HEK293T (cell line): ENCODE measurements around the gene DLX3.

Source experiments
- FOXA1 ChIP-seq: fragments of 450-650 bp; IDR thresholded peaks from 2 replicates; pipeline ENCODE4 v1.6.1; 2016; ENCODE audit warnings: mild to moderate bottlenecking
- SP1 ChIP-seq: fragments of 450-650 bp; IDR thresholded peaks from 2 replicates; pipeline ENCODE4 v1.6.1; 2017
- SUZ12 ChIP-seq: fragments of 450-650 bp; IDR thresholded peaks from 2 replicates; pipeline ENCODE4 v1.6.1; 2016; ENCODE audit warnings: mild to moderate bottlenecking

GRCh38 chr17:50029185-50029584 is 34.2 kb upstream of the DLX3 start:
- TF ChIP-seq SUZ12: no peak
- no peak for TF ChIP-seq SP1
- TF ChIP-seq FOXA1: no peak
